Heart right ventricle (tissue), 16 donors: Measurements from ENCODE around the gene PITPNM1. TPM values are rescaled to one million over a fixed set of nuclear protein-coding genes. Genes with fewer than 3 reads are reported as not detected.

Experiments
- ATAC-seq, 8 donors: fragments of 200-7000 bp; cut with Tn5 transposase; one replicate each; pipeline ENCODE4 v1.9.1; 2020; ENCODE audit warnings: mild to moderate bottlenecking in 8 of 8, moderate library complexity in 8 of 8, moderate number of reproducible peaks in 1 of 8
- DNase-seq, 2 donors: peaks; one replicate each; pipeline ENCODE4 v3.0.0-alpha.2; 2020
- H3K27ac ChIP-seq, 10 donors: fragments of 200-600 bp; sonication (generic) in 2 of 10; one replicate each; pipeline versions ENCODE4 v1.5.0 to v1.8.0; 2020 to 2022; ENCODE audit warnings: mild to moderate bottlenecking in 3 of 10
- H3K27me3 ChIP-seq, 7 donors: fragments of 200-600 bp; one replicate each; pipeline ENCODE4 v1.8.0; 2021 to 2022; ENCODE audit warnings: mild to moderate bottlenecking in 2 of 7
- H3K36me3 ChIP-seq, 9 donors: fragments of 200-600 bp; sonication (generic) in 1 of 9; one replicate each; pipeline versions ENCODE4 v1.5.0 to v1.8.0; 2020 to 2022; ENCODE audit warnings: mild to moderate bottlenecking in 2 of 9
- H3K4me1 ChIP-seq, 9 donors: fragments of 200-600 bp; sonication (generic) in 1 of 9; one replicate each; pipeline versions ENCODE4 v1.5.0 to v1.8.0; 2020 to 2022; ENCODE audit warnings: mild to moderate bottlenecking in 4 of 9
- H3K4me3 ChIP-seq, 10 donors: fragments of 200-600 bp; sonication (generic) in 2 of 10; one replicate each; pipeline versions ENCODE4 v1.5.0 to v1.8.0; 2020 to 2022; ENCODE audit warnings: mild to moderate bottlenecking in 7 of 10, moderate library complexity in 2 of 10
- H3K9me3 ChIP-seq, 11 donors: fragments of 200-600 bp in 10 of 11; sonication (generic) in 2 of 11; one replicate each; pipeline versions ENCODE4 v1.5.0 to v1.8.0; 2013 to 2022; ENCODE audit warnings: mild to moderate bottlenecking in 2 of 11, control low read depth in 1 of 11, moderate library complexity in 1 of 11
- WGBS, 2 donors: extraction: QIAGEN DNeasy Blood & Tissue Kit; methylation state at CpG; one replicate each; pipeline ENCODE4 v1.1.7; 2013; ENCODE audit warnings: inconsistent platforms in 1 of 2; 5-methylcytosine and 5-hydroxymethylcytosine counted together
- intact Hi-C, 10 donors: fragments of 100-400 bp; cut with DNase I; formaldehyde crosslinking; loops; one replicate each; pipeline versions ENCODE4 v1.11.1 to v1.14.2; 2022
- polyA plus RNA-seq, 2 donors: library from polyadenylated mRNA; stranded (reverse); fragments of 200-250 nt; gene quantifications; one replicate each; pipeline ENCODE4 v1.2.3, GENCODE V29; 2013
- total RNA-seq, 10 donors: library from RNA; stranded (reverse); fragmentation: NEBNext Ultra II Directional in 3 of 10; extraction: Animal tissue kit (Norgen Biotek cat#: 25700) in 3 of 10; gene quantifications; one replicate each; pipeline versions ENCODE4 v1.2.1 to v1.2.4, GENCODE V29; 2021 to 2023
- TF ChIP-seq, protein P1 (sequence below), 9 donors: fragments of 200-600 bp; sonication (generic) in 2 of 9; IDR thresholded peaks; one replicate each; pipeline versions ENCODE4 v1.5.0 to v1.8.0; 2021 to 2022; ENCODE audit warnings: antibody characterized with exemption in 9 of 9, mild to moderate bottlenecking in 5 of 9, moderate library complexity in 1 of 9
- donor health status: Arrhythmogenic right ventricular cardiomyopathy.
- donor health status: ischemic (EF 13 %, LVEDD 7.1; RV severe dilation, severe dysfunction).
- donor health status: healthy with polysubstance abuse.
- donor health status: DM: no; HTN: yes; CAD: no.
- donor health status: DM: no; HTN: no; CAD: no.
- donor health status: ischemic (EF 25% LVEDD 6.9; RV normal size, moderate dysfunction).
- donor health status: ischemic (EF 25% LVEDD 5.7; RV mildly dilated, moderate dysfunction).
- donor health status: healthy.
- donor health status: DM: yes; HTN: yes; CAD: no.
- donor health status: Ischemic cardiomyopathy.
- donor health status: ischemic (EF 35%, LVEDD 5.7; RV mildly dilated, moderate dysfunction).
- donor health status: nonischemic (EF 11% LVEDD 7.7; RV severe dilation, severe dysfunction).
- donor health status: DM: yes; HTN: yes; CAD: no.
- donor health status: PGD.
- donor health status: ischemic (EF 29% LVEDD 5.4; RV normal size, mild dysfunction).
- donor health status: nonischemic (EF 23%, LVEDD 6.1; RV moderate dilation, normal function).

The PITPNM1 gene
- total and polyA plus RNA-seq, 12 donors = 21.3 to 68.9 (median 28.8) TPM

DNA sequence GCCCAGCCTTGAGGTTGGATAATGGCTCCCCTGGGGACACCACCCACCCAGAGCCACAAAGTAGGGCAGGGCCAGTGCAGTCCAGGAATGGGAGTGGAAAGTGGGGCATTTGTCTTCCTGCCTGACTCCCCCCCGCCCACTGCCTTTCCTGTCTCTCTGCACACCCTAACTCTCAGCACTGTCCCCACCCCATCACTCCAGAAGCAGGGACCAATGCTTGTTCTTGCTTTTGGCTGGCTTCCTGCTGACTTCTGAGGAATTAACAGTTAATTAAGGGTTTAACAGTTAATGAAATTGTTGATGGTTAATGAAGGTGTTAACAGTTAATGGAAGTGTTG lies 4.7 kb downstream of the PITPNM1 start:
- intact Hi-C loops = loop anchor here in 2 of 10 donors (10.0 kb wide), 2 partner anchors 84 to 106 kb away; partner anchors contain the start of genes GSTP1 (in 1 of the 2) and RAD9A (in 1 of the 2)
- peaks cover 0 to 73% (median 18%) of the 10 kb centered on the region in 9 donors for H3K36me3 ChIP-seq

DNA sequence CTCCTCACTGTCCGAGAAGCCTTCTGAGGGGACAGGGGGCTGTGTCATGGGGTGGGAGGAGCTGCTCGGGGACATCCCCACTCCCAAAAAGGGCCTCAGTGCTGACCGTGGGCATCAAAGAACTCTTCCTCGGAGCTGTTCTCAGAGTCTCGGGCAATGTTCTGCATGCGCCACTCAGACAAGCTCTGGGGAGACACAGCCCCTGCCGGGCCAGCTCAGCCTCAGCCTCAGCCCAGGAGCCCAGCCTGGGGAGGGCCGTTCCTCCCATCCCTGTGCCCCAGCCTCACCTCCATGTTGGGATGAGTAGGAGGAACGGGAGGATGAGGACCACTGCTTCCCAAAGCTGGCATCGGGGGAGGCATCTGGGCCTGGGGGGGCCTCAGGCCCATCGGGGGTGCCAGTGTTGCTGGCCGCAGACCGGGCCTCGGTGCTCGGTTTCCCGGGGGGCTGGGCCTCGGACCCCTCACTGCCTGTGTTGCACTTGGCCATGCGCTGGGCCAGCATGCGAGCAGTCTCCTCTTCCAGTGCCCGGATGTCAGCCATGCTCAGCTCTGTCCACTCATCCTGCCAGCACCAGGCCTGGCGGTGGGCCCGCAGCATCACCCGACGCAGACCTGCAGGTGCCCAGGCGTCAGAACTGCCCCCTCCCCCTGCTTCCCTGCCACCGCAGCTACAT lies 5.2 kb downstream of the PITPNM1 start:
- TF ChIP-seq, protein P1, sequence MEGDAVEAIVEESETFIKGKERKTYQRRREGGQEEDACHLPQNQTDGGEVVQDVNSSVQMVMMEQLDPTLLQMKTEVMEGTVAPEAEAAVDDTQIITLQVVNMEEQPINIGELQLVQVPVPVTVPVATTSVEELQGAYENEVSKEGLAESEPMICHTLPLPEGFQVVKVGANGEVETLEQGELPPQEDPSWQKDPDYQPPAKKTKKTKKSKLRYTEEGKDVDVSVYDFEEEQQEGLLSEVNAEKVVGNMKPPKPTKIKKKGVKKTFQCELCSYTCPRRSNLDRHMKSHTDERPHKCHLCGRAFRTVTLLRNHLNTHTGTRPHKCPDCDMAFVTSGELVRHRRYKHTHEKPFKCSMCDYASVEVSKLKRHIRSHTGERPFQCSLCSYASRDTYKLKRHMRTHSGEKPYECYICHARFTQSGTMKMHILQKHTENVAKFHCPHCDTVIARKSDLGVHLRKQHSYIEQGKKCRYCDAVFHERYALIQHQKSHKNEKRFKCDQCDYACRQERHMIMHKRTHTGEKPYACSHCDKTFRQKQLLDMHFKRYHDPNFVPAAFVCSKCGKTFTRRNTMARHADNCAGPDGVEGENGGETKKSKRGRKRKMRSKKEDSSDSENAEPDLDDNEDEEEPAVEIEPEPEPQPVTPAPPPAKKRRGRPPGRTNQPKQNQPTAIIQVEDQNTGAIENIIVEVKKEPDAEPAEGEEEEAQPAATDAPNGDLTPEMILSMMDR (IDR thresholded peaks at IDR 0.05) = no peak
- 94 to 97% methylated on average over 26 of the region's 26 CpGs for WGBS, 2 donors
- no peaks in the 10 kb centered on the region for H3K27me3 ChIP-seq
- ATAC-seq = no peak
- peaks cover 0 to 78% (median 23%) of the 10 kb centered on the region in 9 donors for H3K36me3 ChIP-seq
- intact Hi-C loops = loop anchor here in 2 of 10 donors (10.0 kb wide), 2 partner anchors 85 to 105 kb away; partner anchors contain the start of genes GSTP1 (in 1 of the 2) and RAD9A (in 1 of the 2)
- H3K4me1 ChIP-seq = peaks cover 6 to 27% (median 15%) of the 10 kb centered on the region in 9 donors
- no peaks in the 10 kb centered on the region for H3K9me3 ChIP-seq
- DNase-seq = no peak
- no peak overlapping the region for H3K27ac ChIP-seq
- H3K4me3 ChIP-seq = no peak overlapping the region

More for the DNA sequence above, 4.7 kb downstream of the PITPNM1 start:
- ATAC-seq (no peak), DNase-seq (no peak)
- TF ChIP-seq, protein P1 (IDR thresholded peaks at IDR 0.05) = no peak
- H3K9me3 ChIP-seq = no peaks in the 10 kb centered on the region
- no peak overlapping the region for H3K27ac ChIP-seq
- peaks cover 6 to 29% (median 18%) of the 10 kb centered on the region in 9 donors for H3K4me1 ChIP-seq
- H3K27me3 ChIP-seq = no peaks in the 10 kb centered on the region
- H3K4me3 ChIP-seq = no peak overlapping the region
- WGBS, 2 donors = 91 to 93% methylated on average over 1 of the region's 1 CpG

- H3K27ac ChIP-seq = peak overlapping the region in 9 of 10 donors; percentile 26 to 77 (median 71)
- DNase-seq = peak; percentile 50 to 73
- 70 to 74% methylated on average over 21 of the region's 21 CpGs for WGBS, 2 donors
These were observed 6.6 kb downstream of the PITPNM1 start for GRCh38 chr11:67498544-67498972.

GRCh38 chr11:67497656-67498291 lies 7.4 kb downstream of the PITPNM1 start:
- Histone ChIP-seq H3K36me3 (peaks cover 0 to 97% (median 36%) of the 10 kb centered on the region in 9 donors), H3K4me3 (no peak overlapping the region), H3K4me1 (peaks cover 0 to 13% (median 5%) of the 10 kb centered on the region in 9 donors), H3K27me3 (no peaks in the 10 kb centered on the region), H3K9me3 (no peaks in the 10 kb centered on the region), H3K27ac (peak overlapping the region in 8 of 10 donors; percentile 24 to 77 (median 71))
- intact Hi-C loops = no loop called here
- TF ChIP-seq, protein P1 (IDR thresholded peaks at IDR 0.05) = no peak
- no peak for DNase-seq
- peak in 1 of 8 donors; percentile 3 for ATAC-seq
- WGBS, 2 donors = 95 to 97% methylated on average over 21 of the region's 21 CpGs

More at GRCh38 chr11:67498544-67498972, 6.6 kb downstream of the PITPNM1 start:
- Histone ChIP-seq H3K4me1 (peaks cover under 1 to 18% (median 11%) of the 10 kb centered on the region in 9 donors), H3K36me3 (peaks cover 0 to 92% (median 31%) of the 10 kb centered on the region in 9 donors), H3K27me3 (no peaks in the 10 kb centered on the region), H3K9me3 (no peaks in the 10 kb centered on the region), H3K4me3 (no peak overlapping the region)
- peak; percentile 32 to 84 (median 74) for ATAC-seq
- TF ChIP-seq, protein P1 (IDR thresholded peaks at IDR 0.05) = no peak
- intact Hi-C loops = no loop called here
